GM12891 (cell line): ENCODE measurements around the gene IER5L.

Experiments
- POLR2A ChIP-seq: IDR thresholded peaks from 2 replicates; pipeline ENCODE4 v1.6.1; 2011; ENCODE audit warnings: low read depth, low read length, control low read depth
- POLR2AphosphoS5 ChIP-seq: IDR thresholded peaks from 2 replicates; pipeline ENCODE4 v1.6.1; 2011; ENCODE audit warnings: low read depth, low read length, control low read depth

- no peak for TF ChIP-seq POLR2AphosphoS5
- TF ChIP-seq POLR2A = no peak
These were observed 14.3 kb downstream of the IER5L start for GRCh38 chr9:129163753-129164152.
